ENCODE data around the gene HKDC1.

- TF ChIP-seq CTCF (IDR thresholded peaks at IDR 0.05; ENCODE audit: poor library complexity, severe bottlenecking) (no peak), TAF1 (IDR thresholded peaks at IDR 0.05; ENCODE audit: low read depth) (no peak)
- TF ChIP-seq, protein P1, sequence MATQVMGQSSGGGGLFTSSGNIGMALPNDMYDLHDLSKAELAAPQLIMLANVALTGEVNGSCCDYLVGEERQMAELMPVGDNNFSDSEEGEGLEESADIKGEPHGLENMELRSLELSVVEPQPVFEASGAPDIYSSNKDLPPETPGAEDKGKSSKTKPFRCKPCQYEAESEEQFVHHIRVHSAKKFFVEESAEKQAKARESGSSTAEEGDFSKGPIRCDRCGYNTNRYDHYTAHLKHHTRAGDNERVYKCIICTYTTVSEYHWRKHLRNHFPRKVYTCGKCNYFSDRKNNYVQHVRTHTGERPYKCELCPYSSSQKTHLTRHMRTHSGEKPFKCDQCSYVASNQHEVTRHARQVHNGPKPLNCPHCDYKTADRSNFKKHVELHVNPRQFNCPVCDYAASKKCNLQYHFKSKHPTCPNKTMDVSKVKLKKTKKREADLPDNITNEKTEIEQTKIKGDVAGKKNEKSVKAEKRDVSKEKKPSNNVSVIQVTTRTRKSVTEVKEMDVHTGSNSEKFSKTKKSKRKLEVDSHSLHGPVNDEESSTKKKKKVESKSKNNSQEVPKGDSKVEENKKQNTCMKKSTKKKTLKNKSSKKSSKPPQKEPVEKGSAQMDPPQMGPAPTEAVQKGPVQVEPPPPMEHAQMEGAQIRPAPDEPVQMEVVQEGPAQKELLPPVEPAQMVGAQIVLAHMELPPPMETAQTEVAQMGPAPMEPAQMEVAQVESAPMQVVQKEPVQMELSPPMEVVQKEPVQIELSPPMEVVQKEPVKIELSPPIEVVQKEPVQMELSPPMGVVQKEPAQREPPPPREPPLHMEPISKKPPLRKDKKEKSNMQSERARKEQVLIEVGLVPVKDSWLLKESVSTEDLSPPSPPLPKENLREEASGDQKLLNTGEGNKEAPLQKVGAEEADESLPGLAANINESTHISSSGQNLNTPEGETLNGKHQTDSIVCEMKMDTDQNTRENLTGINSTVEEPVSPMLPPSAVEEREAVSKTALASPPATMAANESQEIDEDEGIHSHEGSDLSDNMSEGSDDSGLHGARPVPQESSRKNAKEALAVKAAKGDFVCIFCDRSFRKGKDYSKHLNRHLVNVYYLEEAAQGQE (IDR thresholded peaks at IDR 0.05; ENCODE audit: borderline replicate concordance): no peak
Measured at GRCh38 chr10:69208761-69209160, 11.4 kb upstream of the HKDC1 start.
